CD4-positive, alpha-beta T cell treated with Interleukin-17A for 4 hours (primary cell): ENCODE measurements around the gene FAM200C.

Source experiments
- DNase-seq: peaks from one replicate; pipeline ENCODE4 v3.0.0-alpha.2; 2020; ENCODE audit warnings: mixed read lengths

The FAM200C gene

GRCh38 chr5:160419458-160420330, 19.8 kb upstream of the FAM200C start:
- DNase-seq: no peak

GRCh38 chr5:160418561-160419457, 19.0 kb upstream of the FAM200C start, which contains the start of gene SLU7:
Gene SLU7, minus strand, starts transcription at chr5:160419081. Its CDS starts 3,787 bp downstream, at chr5:160415294.
- peak; percentile 92 for DNase-seq

- DNase-seq: no peak
Measured at GRCh38 chr5:160398806-160399205, 1.0 kb downstream of the FAM200C start.

GRCh38 chr5:160397492-160397891, 2.4 kb downstream of the FAM200C start:
- DNase-seq: no peak

- DNase-seq: no peak
Measured at GRCh38 chr5:160395111-160395510, 4.7 kb downstream of the FAM200C start.

- no peak for DNase-seq
Measured at GRCh38 chr5:160390787-160391696, 8.8 kb downstream of the FAM200C start.

GRCh38 chr5:160387445-160387844, 12.4 kb downstream of the FAM200C start:
- DNase-seq: no peak

- DNase-seq: no peak
Measured at GRCh38 chr5:160385496-160385895, 14.4 kb downstream of the FAM200C start.

- no peak for DNase-seq
Measured at GRCh38 chr5:160384681-160385080, 15.2 kb downstream of the FAM200C start.

- no peak for DNase-seq
Measured at GRCh38 chr5:160382346-160382745, 17.5 kb downstream of the FAM200C start.

- no peak for DNase-seq
Measured at GRCh38 chr5:160380041-160380440, 19.8 kb downstream of the FAM200C start.

- no peak for DNase-seq
Measured at GRCh38 chr5:160379511-160379910, 20.3 kb downstream of the FAM200C start.

GRCh38 chr5:160378330-160378729, 21.5 kb downstream of the FAM200C start:
- no peak for DNase-seq

GRCh38 chr5:160377651-160378050, 22.2 kb downstream of the FAM200C start:
- DNase-seq: no peak

- DNase-seq: no peak
Measured at GRCh38 chr5:160376416-160376815, 23.4 kb downstream of the FAM200C start.

- no peak for DNase-seq
Measured at GRCh38 chr5:160375701-160376100, 24.2 kb downstream of the FAM200C start.

GRCh38 chr5:160375166-160375565, 24.7 kb downstream of the FAM200C start:
- no peak for DNase-seq

- DNase-seq: no peak
Measured at GRCh38 chr5:160371294-160371693, 28.6 kb downstream of the FAM200C start.

GRCh38 chr5:160370713-160371034, 29.2 kb downstream of the FAM200C start:
- no peak for DNase-seq

- peak; percentile 11 for DNase-seq
Measured at GRCh38 chr5:160369990-160370712, 29.7 kb downstream of the FAM200C start, which contains the start of gene C1QTNF2. Gene C1QTNF2, minus strand, starts transcription at chr5:160370626. Its CDS starts 15,615 bp downstream, at chr5:160355011.

- no peak for DNase-seq
Measured at GRCh38 chr5:160367885-160368284, 32.0 kb downstream of the FAM200C start.

GRCh38 chr5:160367261-160367660, 32.6 kb downstream of the FAM200C start:
- DNase-seq: no peak
